H9 (cell line): ENCODE results near the gene THBS2. TPM values are rescaled to one million over a fixed set of nuclear protein-coding genes. Genes with fewer than 3 reads are reported as not detected.

Source experiments
- DNase-seq: peaks from one replicate; pipeline ENCODE4 v3.0.0-alpha.2; 2017
- H2AFZ ChIP-seq: one replicate; pipeline ENCODE4 v1.6.1; 2013; ENCODE audit warnings: mild to moderate bottlenecking, low read length, control low read depth, moderate library complexity
- H2AK5ac ChIP-seq: 2 replicates; pipeline ENCODE4 v1.6.1; 2013; ENCODE audit warnings: low read length, control low read depth, mixed read lengths; ENCODE audit not compliant: insufficient read length
- H2BK120ac ChIP-seq: one replicate; pipeline ENCODE4 v1.6.1; 2013; ENCODE audit warnings: low read depth, mild to moderate bottlenecking, low read length, control low read depth, inconsistent platforms; ENCODE audit not compliant: poor library complexity, severe bottlenecking
- H2BK12ac ChIP-seq: 2 replicates; pipeline ENCODE4 v1.6.1; 2013; ENCODE audit warnings: low read length, control low read depth, mixed read lengths, low read depth; ENCODE audit not compliant: insufficient read length
- H2BK15ac ChIP-seq: 2 replicates; pipeline ENCODE4 v1.6.1; 2013; ENCODE audit warnings: low read depth, low read length, control low read depth
- H2BK20ac ChIP-seq: one replicate; pipeline ENCODE4 v1.6.1; 2013; ENCODE audit warnings: low read depth, mild to moderate bottlenecking, low read length, control low read depth, inconsistent platforms; ENCODE audit not compliant: poor library complexity, severe bottlenecking
- H2BK5ac ChIP-seq: 2 replicates; pipeline ENCODE4 v1.6.1; 2013; ENCODE audit warnings: low read length, control low read depth, mixed read lengths; ENCODE audit not compliant: insufficient read length
- H3K14ac ChIP-seq: 2 replicates; pipeline ENCODE4 v1.6.1; 2013; ENCODE audit warnings: low read length, control low read depth; ENCODE audit not compliant: insufficient read depth
- H3K18ac ChIP-seq: 2 replicates; pipeline ENCODE4 v1.6.1; 2013; ENCODE audit warnings: low read depth, mild to moderate bottlenecking, mixed read lengths, low read length, control low read depth; ENCODE audit not compliant: insufficient read length
- H3K23ac ChIP-seq: 2 replicates; pipeline ENCODE4 v1.6.1; 2013; ENCODE audit warnings: low read length, control low read depth, mixed read lengths, low read depth; ENCODE audit not compliant: insufficient read length
- H3K23me2 ChIP-seq: 2 replicates; pipeline ENCODE4 v1.6.1; 2013; ENCODE audit warnings: low read depth, mild to moderate bottlenecking, mixed read lengths, low read length, control low read depth; ENCODE audit not compliant: insufficient read length, poor library complexity, severe bottlenecking
- H3K27ac ChIP-seq: 2 replicates; pipeline ENCODE4 v1.5.1; 2013; ENCODE audit warnings: low read length, control low read depth, mixed read lengths, low read depth; ENCODE audit not compliant: insufficient read length
- H3K27me3 ChIP-seq: 2 replicates; pipeline ENCODE4 v1.6.1; 2013; ENCODE audit warnings: low read length, control low read depth, inconsistent platforms; ENCODE audit not compliant: insufficient read depth
- H3K4ac ChIP-seq: 2 replicates; pipeline ENCODE4 v1.6.1; 2013; ENCODE audit warnings: low read depth, mild to moderate bottlenecking, control low read depth, inconsistent platforms, low read length, moderate library complexity
- H3K4me1 ChIP-seq: 2 replicates; pipeline ENCODE4 v1.6.1; 2013; ENCODE audit warnings: low read length, control low read depth, inconsistent platforms; ENCODE audit not compliant: insufficient read depth
- H3K4me2 ChIP-seq: 2 replicates; pipeline ENCODE4 v1.6.1; 2013; ENCODE audit warnings: low read length, control low read depth, mixed read lengths; ENCODE audit not compliant: insufficient read length, insufficient read depth
- H3K56ac ChIP-seq: 2 replicates; pipeline ENCODE4 v1.6.1; 2013; ENCODE audit warnings: low read depth, mild to moderate bottlenecking, mixed read lengths, low read length, control low read depth; ENCODE audit not compliant: insufficient read length
- H3K79me1 ChIP-seq: 2 replicates; pipeline ENCODE4 v1.6.1; 2013; ENCODE audit warnings: low read depth, mild to moderate bottlenecking, moderate library complexity, low read length, control low read depth, inconsistent platforms; ENCODE audit not compliant: insufficient read depth, poor library complexity, severe bottlenecking
- H3K79me2 ChIP-seq: 2 replicates; pipeline ENCODE4 v1.6.1; 2013; ENCODE audit warnings: low read length, control low read depth, inconsistent platforms; ENCODE audit not compliant: insufficient read depth
- H3K9ac ChIP-seq: 2 replicates; pipeline ENCODE4 v1.6.1; 2013; ENCODE audit warnings: low read length, control low read depth, mixed read lengths; ENCODE audit not compliant: insufficient read length; ENCODE audit errors: extremely low read depth
- H3K9me3 ChIP-seq: one replicate; pipeline ENCODE4 v1.6.1; 2013; ENCODE audit warnings: low read depth, low read length, inconsistent platforms; ENCODE audit not compliant: control insufficient read depth
- H3T11ph ChIP-seq: one replicate; pipeline ENCODE4 v1.6.1; 2013; ENCODE audit warnings: mild to moderate bottlenecking, low read length, control low read depth, inconsistent platforms
- H4K20me1 ChIP-seq: one replicate; pipeline ENCODE4 v1.6.1; 2013; ENCODE audit not compliant: control insufficient read depth, insufficient read length, insufficient read depth
- H4K5ac ChIP-seq: 2 replicates; pipeline ENCODE4 v1.6.1; 2013; ENCODE audit warnings: low read depth, mild to moderate bottlenecking, mixed read lengths, low read length, control low read depth; ENCODE audit not compliant: insufficient read length
- H4K8ac ChIP-seq: replicated peaks from 2 replicates; pipeline ENCODE4 v1.6.1; 2013; ENCODE audit warnings: low read length, control low read depth, mixed read lengths, low read depth; ENCODE audit not compliant: insufficient read length
- H4K91ac ChIP-seq: 2 replicates; pipeline ENCODE4 v1.6.1; 2013; ENCODE audit warnings: low read depth, mild to moderate bottlenecking, moderate library complexity, mixed read lengths, low read length, control low read depth; ENCODE audit not compliant: insufficient read length
- H3K27ac Mint-ChIP-seq, 3 experiments: 2 replicates in 2 of 3; 3 replicates in 1 of 3; pipeline ENCODE4 v1.8.0; 2020 to 2021; ENCODE audit warnings: mixed read lengths in 3 of 3, mild to moderate bottlenecking in 1 of 3, moderate library complexity in 1 of 3
- H3K27me3 Mint-ChIP-seq: 2 replicates; pipeline ENCODE4 v1.8.0; 2021; ENCODE audit warnings: low read depth, mild to moderate bottlenecking, moderate library complexity, mixed read lengths
- H3K36me3 Mint-ChIP-seq, 3 experiments: 2 replicates in 2 of 3; 3 replicates in 1 of 3; pipeline ENCODE4 v1.8.0; 2020 to 2021; ENCODE audit warnings: low read depth in 3 of 3, mixed read lengths in 3 of 3; ENCODE audit not compliant: insufficient read depth in 1 of 3
- H3K4me1 Mint-ChIP-seq, 2 experiments: 2 replicates each; pipeline ENCODE4 v1.8.0; 2020; ENCODE audit warnings: mixed read lengths in 2 of 2
- H3K4me3 Mint-ChIP-seq, 2 experiments: 2 replicates in 1 of 2; 3 replicates in 1 of 2; pipeline ENCODE4 v1.8.0; 2020 to 2021; ENCODE audit warnings: mild to moderate bottlenecking in 2 of 2, mixed read lengths in 2 of 2, moderate library complexity in 1 of 2
- H3K9me3 Mint-ChIP-seq, 2 experiments: 2 replicates in 1 of 2; 3 replicates in 1 of 2; pipeline ENCODE4 v1.8.0; 2020; ENCODE audit warnings: mild to moderate bottlenecking in 2 of 2, mixed read lengths in 2 of 2, moderate library complexity in 1 of 2
- WGBS: extraction: QIAGEN DNeasy Blood & Tissue Kit; methylation state at CpG from one replicate; pipeline ENCODE4 v1.1.7; 2013; ENCODE audit warnings: missing lambda C conversion rate, low lambda C conversion rate, mixed read lengths; ENCODE audit not compliant: insufficient read length; ENCODE audit errors: extremely low coverage; 5-methylcytosine and 5-hydroxymethylcytosine counted together
- total RNA-seq: library from RNA; stranded (reverse); gene quantifications from 2 replicates; pipeline ENCODE4 v1.2.1, GENCODE V29; 2021
- TF ChIP-seq, protein P1 (sequence below): fragments of 200-600 bp; sonication (generic); conservative IDR thresholded peaks from 3 replicates; pipeline ENCODE4 v1.8.0; 2021; ENCODE audit warnings: antibody characterized with exemption, mild to moderate bottlenecking

Gene THBS2
- total RNA-seq, 1 experiment from 2014 or later: 14.7 TPM

DNA sequence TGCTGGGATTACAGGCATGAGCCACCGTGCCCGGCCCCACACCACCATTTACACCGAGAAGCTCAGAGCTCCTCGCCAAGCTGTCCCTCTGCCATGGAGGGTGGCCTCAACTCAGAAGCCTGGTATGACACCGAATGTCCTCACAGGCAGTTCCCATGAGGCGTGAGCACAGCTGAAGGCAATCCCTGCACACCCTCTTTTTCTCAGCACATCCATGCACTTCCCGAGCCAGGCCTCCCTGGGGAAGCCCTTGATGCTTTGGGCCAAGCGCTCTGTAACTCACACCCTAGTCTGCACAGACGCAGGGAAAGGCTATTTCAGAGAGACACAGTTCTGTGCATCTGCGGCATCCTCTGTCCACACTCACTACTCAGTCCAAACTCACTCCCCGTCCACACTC is 18.4 kb downstream of the THBS2 start:
- no peak overlapping the region for H3K4ac ChIP-seq
- H3K4me1 ChIP-seq: no peaks in the 10 kb centered on the region; the same call in 1 of the 2 replicates
- Mint-ChIP-seq H3K4me3 (no peak overlapping the region; a peak in 1 of 5 replicates), H3K4me1 (0 out of 4 replicates have a peak, but pooled peaks cover 0 to 4% of the 10 kb centered on the region in 2 experiments), H3K27me3 (no peaks in the 10 kb centered on the region; the same call in 1 of the 2 replicates), H3K27ac (no peak overlapping the region), H3K9me3 (peaks cover 0 to 9% of the 10 kb centered on the region in 2 experiments; a peak in 4 of 5 replicates), H3K36me3 (peaks cover 30 to 38% (median 38%) of the 10 kb centered on the region in 3 experiments)
- H2BK20ac ChIP-seq: no peak overlapping the region
- H2BK12ac ChIP-seq: no peak overlapping the region
- no peak overlapping the region for H3K27ac ChIP-seq
- no peaks in the 10 kb centered on the region for H4K20me1 ChIP-seq
- no peak for DNase-seq
- no peaks in the 10 kb centered on the region for H3K79me1 ChIP-seq
- H3K27me3 ChIP-seq: no peaks in the 10 kb centered on the region
- no peaks in the 10 kb centered on the region for H3K79me2 ChIP-seq
- H4K5ac ChIP-seq: no peak overlapping the region
- TF ChIP-seq, protein P1, sequence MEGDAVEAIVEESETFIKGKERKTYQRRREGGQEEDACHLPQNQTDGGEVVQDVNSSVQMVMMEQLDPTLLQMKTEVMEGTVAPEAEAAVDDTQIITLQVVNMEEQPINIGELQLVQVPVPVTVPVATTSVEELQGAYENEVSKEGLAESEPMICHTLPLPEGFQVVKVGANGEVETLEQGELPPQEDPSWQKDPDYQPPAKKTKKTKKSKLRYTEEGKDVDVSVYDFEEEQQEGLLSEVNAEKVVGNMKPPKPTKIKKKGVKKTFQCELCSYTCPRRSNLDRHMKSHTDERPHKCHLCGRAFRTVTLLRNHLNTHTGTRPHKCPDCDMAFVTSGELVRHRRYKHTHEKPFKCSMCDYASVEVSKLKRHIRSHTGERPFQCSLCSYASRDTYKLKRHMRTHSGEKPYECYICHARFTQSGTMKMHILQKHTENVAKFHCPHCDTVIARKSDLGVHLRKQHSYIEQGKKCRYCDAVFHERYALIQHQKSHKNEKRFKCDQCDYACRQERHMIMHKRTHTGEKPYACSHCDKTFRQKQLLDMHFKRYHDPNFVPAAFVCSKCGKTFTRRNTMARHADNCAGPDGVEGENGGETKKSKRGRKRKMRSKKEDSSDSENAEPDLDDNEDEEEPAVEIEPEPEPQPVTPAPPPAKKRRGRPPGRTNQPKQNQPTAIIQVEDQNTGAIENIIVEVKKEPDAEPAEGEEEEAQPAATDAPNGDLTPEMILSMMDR: no peak
- no peak overlapping the region for H2BK5ac ChIP-seq
- no peak overlapping the region for H2AK5ac ChIP-seq
- H4K91ac ChIP-seq: no peak overlapping the region
- no peaks in the 10 kb centered on the region for H3K9me3 ChIP-seq
- no peak overlapping the region for H2AFZ ChIP-seq
- H4K8ac ChIP-seq: no peak overlapping the region
- no peaks in the 10 kb centered on the region for H3K23me2 ChIP-seq
- no CpG with 5 or more reads among the region's 11 CpGs for WGBS
- H3K23ac ChIP-seq: no peak overlapping the region
- H3K56ac ChIP-seq: no peak overlapping the region
- H3K4me2 ChIP-seq: no peak overlapping the region
- no peak overlapping the region for H3K14ac ChIP-seq
- H2BK120ac ChIP-seq: no peak overlapping the region
- no peak overlapping the region for H3K18ac ChIP-seq
- no peak overlapping the region for H2BK15ac ChIP-seq
- no peak overlapping the region for H3K9ac ChIP-seq
- no peak overlapping the region for H3T11ph ChIP-seq
